Thyroid gland (tissue), 4 donors: Measurements from ENCODE around the gene ADCY5.

Experiments used
- CTCF ChIP-seq, 6 experiments: fragments of 200-600 bp in 3 of 6; fragments of 450-650 bp in 3 of 6; sonication (generic) in 3 of 6; IDR thresholded peaks; one replicate each; pipeline ENCODE4 v1.5.1; 2016 to 2019; ENCODE audit warnings: antibody characterized with exemption in 6 of 6, mild to moderate bottlenecking in 2 of 6, inconsistent platforms in 1 of 6, moderate library complexity in 1 of 6
- POLR2A ChIP-seq, 2 donors: fragments of 450-650 bp; IDR thresholded peaks; one replicate each; pipeline ENCODE4 v1.6.1; 2017; ENCODE audit warnings: antibody characterized with exemption in 2 of 2, mild to moderate bottlenecking in 2 of 2, moderate library complexity in 1 of 2

GRCh38 chr3:123432832-123433523 lies 15.9 kb downstream of the ADCY5 start:
- TF ChIP-seq CTCF (IDR thresholded peaks at IDR 0.05) = no peak
- no peak for TF ChIP-seq POLR2A (IDR thresholded peaks at IDR 0.05)
